LHCN-M2 (cell line): ENCODE measurements around the gene SKIDA1. TPM values are rescaled to one million over a fixed set of nuclear protein-coding genes. Genes with fewer than 3 reads are reported as not detected.

Experiments used
- DNase-seq: peaks from one replicate; pipeline ENCODE4 v3.0.0-alpha.2; 2012; ENCODE audit warnings: low read depth
- total RNA-seq: library from RNA; depleted of rRNA; stranded (reverse); fragments of >200 nt; gene quantifications from 2 replicates; pipeline ENCODE4 v1.2.3, GENCODE V29; 2014

The SKIDA1 gene
- total RNA-seq, 1 experiment from 2014 or later: 0.63 TPM

DNA sequence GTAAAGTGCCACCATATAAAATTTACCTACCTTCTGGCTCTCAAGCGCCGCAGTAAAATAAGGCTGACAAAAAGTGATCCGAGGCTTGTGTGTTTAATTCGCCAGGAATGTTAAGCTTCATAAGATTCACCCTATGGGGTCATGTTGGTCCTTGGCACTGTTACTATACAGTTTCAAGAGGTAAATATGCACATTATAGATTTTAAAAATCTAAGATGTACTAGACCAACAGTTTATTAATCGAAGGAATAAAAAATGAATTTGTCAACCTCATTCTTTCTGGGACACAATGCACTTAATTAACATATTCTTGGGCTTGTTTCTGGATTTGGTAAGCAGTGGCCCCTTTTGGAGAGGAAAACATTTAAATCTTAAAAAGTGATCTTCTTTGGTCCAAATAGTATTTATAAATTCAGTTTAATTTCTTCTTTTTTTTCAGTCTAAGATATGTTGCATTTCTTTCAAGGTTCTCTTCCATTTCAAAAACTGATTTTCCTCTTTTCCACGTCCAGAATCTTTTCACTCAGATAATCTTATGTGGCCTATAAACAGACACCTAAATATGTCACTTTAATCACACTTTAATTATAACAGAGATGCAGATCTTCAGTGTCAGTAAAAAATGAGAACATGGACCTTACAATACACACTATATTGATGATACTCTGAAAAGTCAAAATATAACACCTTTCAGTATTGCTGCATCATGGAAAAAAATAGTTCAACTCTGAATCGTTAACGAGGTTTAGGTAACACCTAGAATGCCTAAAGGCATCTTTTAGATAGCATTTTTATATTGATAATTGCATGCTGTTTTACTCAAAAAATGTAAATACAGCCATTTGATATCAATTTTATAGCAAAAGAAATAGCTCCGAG is 3.8 kb upstream of the SKIDA1 start:
- DNase-seq: peak; percentile 59

DNA sequence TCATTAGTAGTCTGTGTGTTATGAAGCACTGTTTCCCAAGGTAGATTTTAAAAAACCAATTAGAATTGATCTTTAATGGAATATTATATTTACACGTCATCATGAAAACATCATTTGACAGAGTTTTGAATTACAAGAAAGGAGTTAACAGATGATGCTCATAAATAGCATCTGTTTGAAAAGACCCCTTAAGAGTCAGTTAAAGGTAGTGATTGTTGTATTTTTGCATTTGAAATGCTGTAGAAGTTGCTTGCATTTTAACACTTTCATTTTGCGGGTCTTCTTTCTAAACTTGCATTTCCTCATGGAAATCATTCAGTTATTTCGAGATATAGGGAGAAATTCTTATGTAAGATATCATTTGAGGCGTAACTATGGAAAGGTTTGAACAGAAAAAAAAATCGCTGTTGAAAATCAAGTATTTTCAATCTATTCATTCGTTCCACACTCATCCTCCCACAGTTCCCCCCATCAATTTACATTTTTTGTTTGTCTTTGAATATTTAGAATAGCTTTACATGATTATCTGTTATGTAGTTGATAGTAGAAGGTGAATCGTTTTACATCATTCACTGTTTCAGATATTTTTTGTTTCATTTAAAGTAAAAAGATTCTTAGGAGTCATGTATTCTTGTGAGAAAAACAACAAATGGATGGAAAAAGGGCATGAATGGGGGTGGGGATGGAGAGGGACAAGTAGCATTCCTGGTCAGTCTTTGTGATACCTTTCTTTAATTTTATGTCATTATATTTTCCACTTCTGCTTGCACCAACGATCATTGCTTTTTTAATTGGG is 3.0 kb upstream of the SKIDA1 start:
- no peak for DNase-seq

DNA sequence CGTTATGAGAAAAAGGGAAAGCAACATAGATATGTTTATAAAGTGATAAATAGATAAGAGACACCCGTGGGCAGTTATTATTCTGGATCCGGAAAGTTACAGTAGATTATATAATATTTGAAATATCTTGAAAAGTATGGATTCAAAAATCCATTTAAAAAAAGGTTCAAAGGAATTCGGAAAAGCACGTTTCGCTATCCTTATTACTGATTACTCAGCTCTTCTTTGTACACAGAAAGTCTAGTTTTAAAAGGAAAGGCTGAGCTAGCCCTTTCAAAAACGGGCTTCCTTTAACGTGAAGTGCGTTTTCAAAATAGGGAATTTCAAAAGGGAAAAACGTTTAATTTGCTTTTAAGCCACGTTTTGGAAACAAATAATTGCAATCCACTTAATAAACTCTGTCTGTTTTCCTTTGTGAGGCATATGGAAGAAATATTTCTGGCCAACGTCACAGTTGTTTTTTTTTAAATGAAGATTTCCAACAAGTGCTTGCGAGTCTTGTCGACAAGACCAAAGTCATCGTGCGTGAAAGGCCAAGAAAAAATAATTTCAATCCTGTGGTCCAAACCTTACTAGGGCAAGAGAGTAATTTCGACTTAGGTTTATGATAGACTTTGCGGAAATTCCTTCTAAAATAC is 2.2 kb upstream of the SKIDA1 start:
- peak; percentile 60 for DNase-seq

DNA sequence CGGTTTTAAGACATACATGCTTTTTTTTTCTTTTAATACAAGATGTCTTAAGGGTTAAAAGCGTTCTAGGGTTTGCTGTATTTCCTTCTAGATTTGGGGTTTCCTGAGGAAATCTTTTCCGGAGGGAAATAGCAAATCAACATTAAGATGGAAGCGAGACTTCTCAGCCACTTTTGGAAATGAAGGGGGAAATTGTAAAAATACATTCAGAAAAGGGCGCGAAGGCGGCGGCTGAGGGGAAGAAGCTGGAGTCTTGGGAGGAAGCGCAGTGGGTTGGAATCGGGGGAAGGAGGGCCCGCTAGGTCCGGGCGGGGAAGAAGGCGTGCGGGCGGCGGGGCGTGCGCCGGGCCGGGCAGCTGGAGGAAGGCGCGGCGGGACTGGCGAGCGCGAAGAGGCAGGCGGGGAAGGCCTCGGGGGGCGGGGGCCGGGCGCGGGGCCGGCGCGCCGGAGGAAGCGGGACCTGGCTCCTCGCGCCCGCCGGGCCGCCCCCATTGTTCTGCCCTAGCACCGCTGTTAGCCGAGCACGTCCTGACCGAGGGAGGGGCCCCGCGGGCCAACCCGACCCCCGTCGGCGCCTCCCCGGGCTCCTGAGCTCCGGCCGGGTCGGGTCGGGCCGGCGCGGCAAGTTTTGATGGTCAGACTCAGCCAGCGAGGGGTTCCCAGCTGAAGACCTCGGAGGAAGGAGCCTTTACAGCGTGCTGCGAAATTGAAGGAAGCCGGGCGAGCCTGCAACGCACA is 1.5 kb upstream of the SKIDA1 start:
- DNase-seq: peak; percentile 66

DNA sequence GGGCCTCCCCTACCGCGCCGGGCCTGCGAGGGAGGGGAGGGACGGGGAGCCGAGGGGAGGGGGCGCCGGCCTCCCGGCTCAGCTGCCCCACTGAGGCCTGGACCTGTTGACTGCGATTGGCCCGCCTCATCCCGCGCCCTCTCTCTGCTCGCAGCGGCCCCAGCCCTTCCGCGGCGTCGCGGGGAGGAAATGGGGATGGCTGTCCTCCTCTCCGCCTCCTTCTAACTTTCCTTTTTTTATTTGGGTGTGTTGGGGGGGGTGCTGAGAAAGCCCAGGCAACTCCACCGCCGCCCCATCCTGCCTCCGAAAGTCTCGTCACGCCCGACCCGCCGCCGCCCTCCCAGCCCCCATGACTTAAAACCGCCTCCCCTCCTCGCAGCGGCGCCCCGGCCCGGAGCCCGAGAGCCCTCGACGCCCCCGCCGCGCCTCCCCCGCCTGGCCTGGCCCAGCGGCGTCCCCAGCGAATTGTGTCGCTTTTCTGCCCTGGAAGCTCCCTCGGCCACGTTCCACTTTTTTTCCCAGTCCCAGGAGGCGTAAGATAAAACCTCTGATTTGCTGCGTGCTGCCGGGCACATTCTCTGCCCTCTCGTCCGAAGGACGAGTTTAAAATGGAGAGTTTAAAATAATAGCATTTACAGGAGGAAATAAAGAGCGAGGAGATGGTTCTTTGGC is 842 bp upstream of the SKIDA1 start:
- DNase-seq: peak; percentile 82

DNA sequence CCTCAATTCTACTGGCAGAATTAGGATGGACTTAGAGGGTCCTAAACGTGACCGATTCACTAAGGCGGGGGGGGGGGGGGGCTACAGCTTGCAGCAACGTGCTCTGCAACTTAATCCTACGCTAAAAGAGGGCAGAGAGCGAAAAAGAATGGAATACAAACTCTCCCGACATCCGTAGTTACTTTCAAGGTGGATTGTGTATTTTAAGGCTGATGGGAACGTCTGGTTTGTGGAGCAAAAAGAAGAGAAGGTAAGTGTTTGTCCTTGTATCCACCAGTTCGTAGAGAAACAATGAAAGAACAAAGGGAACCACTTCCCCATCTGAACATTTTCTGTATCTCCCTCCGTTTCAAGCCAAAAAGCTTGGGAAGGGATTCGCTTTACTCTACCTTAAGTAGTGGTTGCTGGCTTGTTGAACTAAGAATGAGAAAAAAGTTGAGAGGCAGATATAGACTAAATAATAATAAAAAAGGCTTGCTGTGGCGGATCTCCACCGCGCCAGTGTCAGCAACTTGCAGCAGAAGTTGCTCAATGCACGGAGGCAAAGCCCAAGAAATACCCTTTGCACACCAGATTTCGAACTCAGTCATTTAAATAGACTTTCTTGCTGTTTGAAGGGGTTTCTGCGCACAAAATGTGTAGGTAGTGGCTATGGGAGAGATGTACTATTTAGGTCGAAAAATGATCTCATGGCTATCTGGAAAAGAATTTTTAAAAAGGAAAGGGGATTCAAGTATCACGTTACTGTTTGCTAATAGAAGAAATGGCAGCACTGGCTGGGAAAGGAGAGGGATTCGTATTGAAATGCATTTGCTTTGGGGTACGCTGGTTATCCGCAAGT is 736 bp downstream of the SKIDA1 start:
- peak; percentile 27 for DNase-seq

DNA sequence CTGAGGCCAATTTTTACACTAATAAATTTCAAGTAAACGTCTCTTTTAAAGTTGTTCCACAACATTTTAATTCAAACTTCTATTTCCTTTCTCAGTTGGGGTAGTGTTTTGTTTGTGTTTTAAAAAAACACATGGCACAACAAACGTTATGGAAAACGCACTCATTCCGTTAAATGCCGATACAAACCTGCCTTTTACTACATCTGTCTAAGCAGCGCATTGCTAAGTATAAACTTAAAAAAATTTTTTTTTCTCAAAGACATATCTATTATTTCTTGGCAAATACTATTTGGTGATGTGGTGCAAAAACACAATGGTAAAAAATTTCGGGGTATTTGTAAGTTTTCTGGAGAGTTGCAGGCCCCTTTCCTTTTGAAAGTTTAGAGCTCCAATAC is 1.4 kb downstream of the SKIDA1 start:
- DNase-seq: no peak

DNA sequence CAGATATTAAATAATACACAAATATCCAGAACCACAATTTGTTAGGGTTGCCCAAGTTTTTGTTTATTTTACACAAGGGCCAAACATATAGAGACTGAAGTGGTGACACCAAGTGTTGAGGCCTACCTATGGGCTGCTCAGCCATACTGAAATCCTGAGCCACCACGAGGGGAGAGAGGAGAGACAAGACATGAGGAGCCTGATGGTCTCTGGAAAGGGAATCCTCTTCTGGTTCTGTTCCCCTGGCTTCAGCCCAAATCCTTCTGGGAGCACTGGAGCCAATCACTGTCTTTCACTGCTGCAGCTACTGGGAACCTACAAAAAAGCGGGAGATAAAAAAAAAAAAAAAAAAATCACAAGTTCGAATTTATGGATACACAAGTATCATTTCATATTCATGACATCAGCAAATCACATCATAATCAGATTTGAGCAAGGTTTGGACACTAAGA is 1.9 kb downstream of the SKIDA1 start:
- peak; percentile 3 for DNase-seq

DNA sequence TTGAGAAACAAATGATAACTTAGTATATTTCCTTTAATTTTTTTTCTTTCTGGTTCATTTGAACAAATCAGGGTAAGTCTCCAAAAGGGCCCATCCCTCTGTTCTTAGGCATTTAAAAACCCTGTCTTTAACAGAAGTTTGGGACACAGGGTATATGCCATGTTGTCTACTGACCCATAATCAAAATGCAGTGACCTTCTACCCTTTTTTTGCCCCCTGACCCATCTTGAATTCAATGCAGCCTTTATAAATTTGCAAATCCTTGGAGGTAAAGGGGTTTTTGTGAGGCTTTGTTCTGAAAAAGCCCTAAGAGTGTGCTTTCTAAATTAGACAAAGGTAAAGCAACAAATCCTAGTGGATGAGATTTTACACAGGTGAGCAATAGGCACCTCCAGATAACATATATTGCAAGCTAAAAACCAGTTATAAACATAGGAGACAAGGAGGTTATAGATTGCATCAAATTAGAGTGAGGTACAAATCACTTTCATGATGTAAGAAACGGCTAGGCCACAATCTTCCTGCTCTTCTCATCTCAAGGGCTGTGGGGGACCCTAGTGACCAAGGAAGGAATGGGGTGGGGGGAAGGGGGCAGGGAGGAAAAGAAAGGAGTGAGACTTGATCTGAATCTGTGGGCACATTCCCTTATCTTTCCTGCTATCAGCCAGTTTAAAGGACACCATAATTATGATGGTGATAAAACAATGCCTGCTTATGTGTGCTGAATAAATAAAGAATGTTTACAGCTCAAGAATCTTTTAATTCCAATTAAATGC is 2.7 kb downstream of the SKIDA1 start:
- DNase-seq: no peak

DNA sequence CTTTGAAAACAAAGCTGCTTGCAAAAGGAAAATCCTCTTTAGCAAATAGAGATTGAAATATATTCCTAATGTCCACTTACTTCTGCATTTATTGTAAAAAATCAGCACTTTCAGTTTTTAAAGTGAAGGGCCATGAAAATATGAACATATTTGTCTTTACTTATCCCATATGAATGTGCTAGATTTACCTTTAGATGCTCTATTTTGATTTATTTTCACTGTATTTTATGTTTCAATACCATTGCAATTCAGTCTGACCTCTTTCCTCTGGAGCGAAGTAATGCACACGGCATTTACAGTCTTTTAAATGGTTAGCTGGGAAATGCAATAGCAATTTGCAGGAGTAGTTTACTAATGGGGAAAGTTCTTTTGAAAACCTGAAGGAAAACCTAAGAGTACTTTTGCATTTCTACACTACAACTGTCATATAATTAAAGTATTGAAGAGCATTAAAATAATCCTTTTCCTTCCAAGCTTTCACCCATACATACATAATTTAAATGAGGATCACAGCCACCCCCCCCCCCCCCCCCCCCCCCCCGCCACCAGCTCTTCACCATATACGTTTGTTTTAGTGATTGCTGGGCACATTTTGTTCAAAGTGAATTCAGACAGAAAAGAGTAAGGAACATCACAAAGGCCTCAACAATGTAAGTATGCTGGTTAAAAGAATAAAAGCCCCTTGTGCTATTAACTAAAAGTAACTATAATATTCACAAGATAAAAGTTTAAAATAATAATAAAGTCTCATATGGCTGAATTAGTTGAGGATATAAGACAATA is 3.5 kb downstream of the SKIDA1 start:
- no peak for DNase-seq

DNA sequence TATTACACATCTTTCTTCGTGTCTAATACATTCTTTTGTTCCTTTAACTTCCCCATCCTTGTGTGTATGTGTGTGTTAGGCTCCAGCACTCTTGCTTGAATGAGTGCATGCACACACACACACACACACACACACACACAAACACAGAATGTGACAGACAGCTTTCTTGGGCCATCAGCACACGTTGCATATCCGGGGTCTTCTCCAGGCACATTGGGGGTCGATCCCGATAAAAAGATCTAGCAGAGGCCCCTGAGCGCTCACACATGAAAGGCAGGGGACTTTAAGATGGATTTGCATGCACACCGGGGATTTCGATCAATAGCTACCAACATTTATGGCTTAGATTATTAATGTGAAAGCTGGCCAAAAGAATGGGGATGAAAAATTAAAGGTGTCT is 4.5 kb downstream of the SKIDA1 start:
- DNase-seq: no peak

DNA sequence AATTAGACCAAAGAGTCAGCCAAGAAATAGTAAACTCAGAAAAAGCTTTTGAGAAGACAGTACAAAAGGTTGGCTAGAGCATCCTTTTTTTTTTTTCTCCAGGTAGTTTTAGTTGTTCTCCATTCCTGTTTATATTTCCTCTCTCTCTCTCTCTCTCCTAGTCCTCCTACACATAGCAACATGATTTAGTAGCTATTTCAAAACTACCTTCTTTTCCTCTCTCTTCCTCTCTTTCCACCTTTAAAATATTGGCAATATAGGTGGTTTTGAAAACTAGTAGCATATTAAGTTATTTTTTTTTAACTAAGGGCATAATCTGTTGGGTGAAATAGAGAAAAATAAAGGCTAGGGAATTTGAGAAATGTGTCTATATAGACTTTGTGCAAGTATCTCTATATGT is 5.0 kb downstream of the SKIDA1 start:
- no peak for DNase-seq

DNA sequence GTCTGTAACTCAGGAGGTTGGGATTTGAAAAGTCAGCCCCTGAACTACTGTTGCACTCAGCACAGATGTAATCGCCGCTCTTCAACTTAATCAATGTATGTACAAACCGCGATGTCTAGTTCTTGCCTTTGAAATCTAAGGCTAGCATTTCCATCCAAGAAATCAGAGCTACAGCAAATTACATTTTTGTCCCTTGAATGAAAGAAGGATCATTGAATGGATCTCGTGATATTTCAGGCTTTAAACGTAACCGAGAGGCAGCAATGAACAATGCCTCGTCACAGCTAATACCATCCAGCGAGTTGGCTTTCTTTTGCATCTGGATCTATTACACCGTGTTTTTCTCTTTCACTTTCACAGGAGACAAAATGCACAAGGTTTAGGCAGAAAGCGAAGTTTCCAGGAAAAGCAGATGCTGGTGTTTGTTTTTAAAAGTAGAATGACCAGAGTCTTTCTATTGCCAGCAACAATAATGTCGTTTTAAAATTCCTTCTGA is 5.5 kb downstream of the SKIDA1 start:
- DNase-seq: peak; percentile 55

DNA sequence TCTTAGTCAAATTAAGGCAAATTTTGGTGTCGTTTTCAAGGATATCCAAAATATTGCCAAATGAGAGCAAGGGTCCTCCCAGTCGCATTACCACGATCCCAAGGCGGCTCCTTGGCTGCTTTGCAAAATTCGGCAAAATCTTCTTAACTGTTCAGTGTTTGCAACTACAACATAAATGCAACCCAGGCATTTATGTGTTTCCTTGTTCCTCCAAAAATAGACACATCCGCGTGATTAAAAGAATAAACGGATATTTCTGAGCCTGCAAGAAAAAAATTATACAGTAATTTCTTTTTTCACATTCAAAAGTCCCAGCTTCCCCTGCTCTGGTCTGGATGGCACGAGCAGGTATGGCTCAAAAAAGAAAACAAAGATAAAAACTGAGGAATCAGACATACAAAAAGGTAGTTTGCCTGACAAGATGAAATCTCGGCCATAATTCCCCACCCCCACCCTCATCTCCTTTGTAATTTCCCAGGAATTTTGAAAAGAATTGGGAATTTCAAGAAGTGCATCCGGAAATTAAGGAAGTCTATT is 6.0 kb downstream of the SKIDA1 start:
- DNase-seq: no peak

DNA sequence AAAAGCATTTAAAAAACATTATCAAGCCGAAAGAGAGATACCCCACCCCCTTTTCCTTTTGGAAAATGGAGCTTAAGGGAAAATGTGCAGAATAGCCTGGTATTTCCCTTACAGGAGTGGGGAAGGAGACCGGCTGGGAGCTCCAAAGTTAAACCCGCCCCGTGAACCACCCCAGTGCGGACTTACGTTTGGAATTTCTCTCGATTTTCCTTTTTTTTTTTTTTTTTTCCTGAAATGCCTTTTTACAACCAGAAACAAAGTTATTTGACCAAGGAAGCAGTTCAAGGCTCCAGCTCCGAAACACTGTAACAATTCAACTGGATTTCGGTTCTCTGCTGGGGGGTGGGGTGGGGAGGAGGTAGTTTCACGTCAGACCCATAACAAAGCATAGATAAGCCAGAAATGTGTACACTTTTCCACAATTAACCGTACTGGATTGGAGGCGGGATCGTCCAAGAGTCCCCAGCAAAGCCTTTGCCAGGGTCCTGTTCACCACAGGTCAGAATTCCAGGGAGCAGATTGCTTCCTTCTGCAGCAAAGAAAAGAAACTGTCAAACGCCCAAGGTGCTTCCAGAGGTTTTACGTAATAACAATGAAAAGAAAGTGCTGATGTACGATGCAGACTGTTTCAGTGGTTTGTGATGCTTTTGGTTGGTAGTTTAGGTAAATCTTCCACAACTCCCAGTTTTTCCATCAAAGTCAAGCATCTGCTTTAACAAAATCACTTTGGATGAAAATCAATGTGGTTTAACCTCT is 6.7 kb downstream of the SKIDA1 start:
- DNase-seq: no peak

DNA sequence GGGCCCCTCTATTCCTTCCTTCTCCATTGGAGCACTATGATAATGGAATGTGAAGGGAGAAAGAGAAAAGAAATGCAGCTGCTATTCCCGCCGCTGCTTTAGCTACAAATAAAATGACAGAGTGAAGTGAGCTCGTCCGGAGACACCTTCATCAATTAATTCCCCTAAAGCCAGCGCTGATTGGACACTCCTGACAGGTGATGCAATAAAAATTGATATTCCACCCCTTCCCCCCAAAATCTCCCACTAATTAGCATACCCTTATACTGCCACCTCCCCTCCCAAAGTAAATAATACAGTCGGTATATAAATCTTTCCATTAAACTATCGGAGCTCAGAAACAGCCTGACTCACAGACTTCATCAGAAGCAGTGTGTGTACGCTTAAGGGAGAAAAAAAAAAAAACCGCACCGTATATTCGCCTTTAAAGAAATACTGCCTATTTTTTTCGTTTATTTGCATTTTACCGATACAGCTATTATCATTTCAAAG is 7.3 kb downstream of the SKIDA1 start:
- DNase-seq: no peak
